ENCODE measurements around the gene EGF. TPM values are rescaled to one million over a fixed set of nuclear protein-coding genes. Genes with fewer than 3 reads are reported as not detected.

EGF gene
- total RNA-seq, 1 experiment from 2014 or later, result not detected

- TF ChIP-seq, protein P1, sequence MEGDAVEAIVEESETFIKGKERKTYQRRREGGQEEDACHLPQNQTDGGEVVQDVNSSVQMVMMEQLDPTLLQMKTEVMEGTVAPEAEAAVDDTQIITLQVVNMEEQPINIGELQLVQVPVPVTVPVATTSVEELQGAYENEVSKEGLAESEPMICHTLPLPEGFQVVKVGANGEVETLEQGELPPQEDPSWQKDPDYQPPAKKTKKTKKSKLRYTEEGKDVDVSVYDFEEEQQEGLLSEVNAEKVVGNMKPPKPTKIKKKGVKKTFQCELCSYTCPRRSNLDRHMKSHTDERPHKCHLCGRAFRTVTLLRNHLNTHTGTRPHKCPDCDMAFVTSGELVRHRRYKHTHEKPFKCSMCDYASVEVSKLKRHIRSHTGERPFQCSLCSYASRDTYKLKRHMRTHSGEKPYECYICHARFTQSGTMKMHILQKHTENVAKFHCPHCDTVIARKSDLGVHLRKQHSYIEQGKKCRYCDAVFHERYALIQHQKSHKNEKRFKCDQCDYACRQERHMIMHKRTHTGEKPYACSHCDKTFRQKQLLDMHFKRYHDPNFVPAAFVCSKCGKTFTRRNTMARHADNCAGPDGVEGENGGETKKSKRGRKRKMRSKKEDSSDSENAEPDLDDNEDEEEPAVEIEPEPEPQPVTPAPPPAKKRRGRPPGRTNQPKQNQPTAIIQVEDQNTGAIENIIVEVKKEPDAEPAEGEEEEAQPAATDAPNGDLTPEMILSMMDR (IDR thresholded peaks at IDR 0.05), result no peak
- TF ChIP-seq, protein P2, sequence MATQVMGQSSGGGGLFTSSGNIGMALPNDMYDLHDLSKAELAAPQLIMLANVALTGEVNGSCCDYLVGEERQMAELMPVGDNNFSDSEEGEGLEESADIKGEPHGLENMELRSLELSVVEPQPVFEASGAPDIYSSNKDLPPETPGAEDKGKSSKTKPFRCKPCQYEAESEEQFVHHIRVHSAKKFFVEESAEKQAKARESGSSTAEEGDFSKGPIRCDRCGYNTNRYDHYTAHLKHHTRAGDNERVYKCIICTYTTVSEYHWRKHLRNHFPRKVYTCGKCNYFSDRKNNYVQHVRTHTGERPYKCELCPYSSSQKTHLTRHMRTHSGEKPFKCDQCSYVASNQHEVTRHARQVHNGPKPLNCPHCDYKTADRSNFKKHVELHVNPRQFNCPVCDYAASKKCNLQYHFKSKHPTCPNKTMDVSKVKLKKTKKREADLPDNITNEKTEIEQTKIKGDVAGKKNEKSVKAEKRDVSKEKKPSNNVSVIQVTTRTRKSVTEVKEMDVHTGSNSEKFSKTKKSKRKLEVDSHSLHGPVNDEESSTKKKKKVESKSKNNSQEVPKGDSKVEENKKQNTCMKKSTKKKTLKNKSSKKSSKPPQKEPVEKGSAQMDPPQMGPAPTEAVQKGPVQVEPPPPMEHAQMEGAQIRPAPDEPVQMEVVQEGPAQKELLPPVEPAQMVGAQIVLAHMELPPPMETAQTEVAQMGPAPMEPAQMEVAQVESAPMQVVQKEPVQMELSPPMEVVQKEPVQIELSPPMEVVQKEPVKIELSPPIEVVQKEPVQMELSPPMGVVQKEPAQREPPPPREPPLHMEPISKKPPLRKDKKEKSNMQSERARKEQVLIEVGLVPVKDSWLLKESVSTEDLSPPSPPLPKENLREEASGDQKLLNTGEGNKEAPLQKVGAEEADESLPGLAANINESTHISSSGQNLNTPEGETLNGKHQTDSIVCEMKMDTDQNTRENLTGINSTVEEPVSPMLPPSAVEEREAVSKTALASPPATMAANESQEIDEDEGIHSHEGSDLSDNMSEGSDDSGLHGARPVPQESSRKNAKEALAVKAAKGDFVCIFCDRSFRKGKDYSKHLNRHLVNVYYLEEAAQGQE (IDR thresholded peaks at IDR 0.05; ENCODE audit: insufficient read depth in 1 of 2, low read depth in 2 of 2, low read length in 1 of 2), result no peak
- no peak for TF ChIP-seq TCF7L2 (IDR thresholded peaks at IDR 0.05; ENCODE audit: low read depth, low read length)
- TF ChIP-seq POLR2AphosphoS5 (IDR thresholded peaks at IDR 0.05; ENCODE audit: low read depth, low read length), result no peak
- no peak for TF ChIP-seq SIN3A (IDR thresholded peaks at IDR 0.05; ENCODE audit: borderline replicate concordance, insufficient read depth, low read depth, low read length)
- intact Hi-C loops (cut with micrococcal nuclease; ENCODE audit: unreplicated experiment), result loop anchor here (10.0 kb wide), 1 partner anchor 306 kb away; no protein-coding TSS in a partner anchor
- no peaks in the 10 kb centered on the region for H3K36me3 ChIP-seq (ENCODE audit: control insufficient read depth, insufficient read depth, low read length)
- no TSS peak for BruUV-seq (replicated peaks)
- no peak for DNase-seq (ENCODE audit: low read depth, low spot score)
- ATAC-seq, result no peak
- in situ Hi-C loops (cut with HindIII; ENCODE audit: low pct_unique_long_range_greater_than_20kb, low sequenced_read_pairs), result no loop called here
- ChIA-PET CTCF (no interaction called here), POLR2A (no interaction called here)
- H3K9me3 ChIP-seq (ENCODE audit: control insufficient read depth, insufficient read depth, low read depth, low read length), result no peaks in the 10 kb centered on the region
- no peak overlapping the region for H3K27ac ChIP-seq (ENCODE audit: low read length)
- no peak overlapping the region for H3K4me3 ChIP-seq (ENCODE audit: low read depth in 2 of 2, low read length in 2 of 2)
- H3K27me3 ChIP-seq (ENCODE audit: control insufficient read depth, insufficient read depth, low read length), result no peaks in the 10 kb centered on the region
- no peaks in the 10 kb centered on the region for H3K4me1 ChIP-seq (ENCODE audit: control insufficient read depth, insufficient read depth, low read length)
Measured at GRCh38 chr4:110008540-110008939, 95.9 kb downstream of the EGF start.

DNA sequence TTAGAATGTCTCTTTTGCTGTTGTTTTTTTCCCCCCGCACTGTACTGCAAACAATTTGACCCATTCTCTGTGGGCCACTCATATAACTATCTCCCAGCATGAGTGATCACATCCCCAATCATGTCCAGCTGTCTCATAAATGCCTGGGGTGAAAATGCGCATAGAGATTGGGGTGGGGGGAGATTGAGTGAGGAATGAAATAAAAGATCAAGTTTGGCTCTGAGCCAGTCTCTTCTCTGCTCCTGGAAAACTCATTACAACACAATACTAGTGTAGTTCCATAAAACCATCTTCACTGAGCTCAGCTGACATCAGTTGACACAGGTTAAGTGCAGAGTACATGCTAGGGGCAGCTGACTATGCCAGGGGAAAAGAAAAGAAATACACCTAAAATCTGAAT lies 96.9 kb downstream of the EGF start:
- no TSS peak for BruUV-seq (replicated peaks)
- CTCF ChIA-PET, result no interaction called here
- intact Hi-C loops (cut with micrococcal nuclease; ENCODE audit: unreplicated experiment) (loop anchor here (10.0 kb wide), 1 partner anchor 305 kb away; no protein-coding TSS in a partner anchor), in situ Hi-C loops (cut with HindIII; ENCODE audit: low pct_unique_long_range_greater_than_20kb, low sequenced_read_pairs) (no loop called here)
- ATAC-seq (no peak), DNase-seq (ENCODE audit: low read depth, low spot score) (no peak)
- Histone ChIP-seq H3K9me3 (ENCODE audit: control insufficient read depth, insufficient read depth, low read depth, low read length) (no peaks in the 10 kb centered on the region), H3K4me3 (ENCODE audit: low read depth in 2 of 2, low read length in 2 of 2) (no peak overlapping the region), H3K4me1 (ENCODE audit: control insufficient read depth, insufficient read depth, low read length) (no peaks in the 10 kb centered on the region), H3K27me3 (ENCODE audit: control insufficient read depth, insufficient read depth, low read length) (no peaks in the 10 kb centered on the region), H3K27ac (ENCODE audit: low read length) (no peak overlapping the region), H3K36me3 (ENCODE audit: control insufficient read depth, insufficient read depth, low read length) (no peaks in the 10 kb centered on the region)
- POLR2A ChIA-PET, result no interaction called here
- TF ChIP-seq, protein P2 (IDR thresholded peaks at IDR 0.05; ENCODE audit: insufficient read depth in 1 of 2, low read depth in 2 of 2, low read length in 1 of 2), result no peak
- TF ChIP-seq TCF7L2 (IDR thresholded peaks at IDR 0.05; ENCODE audit: low read depth, low read length) (no peak), SIN3A (IDR thresholded peaks at IDR 0.05; ENCODE audit: borderline replicate concordance, insufficient read depth, low read depth, low read length) (no peak), POLR2AphosphoS5 (IDR thresholded peaks at IDR 0.05; ENCODE audit: low read depth, low read length) (no peak)
- TF ChIP-seq, protein P1 (IDR thresholded peaks at IDR 0.05), result no peak
